ENCODE data around the gene SMLR1. TPM values are rescaled to one million over a fixed set of nuclear protein-coding genes. Genes with fewer than 3 reads are reported as not detected.

The SMLR1 gene
- total RNA-seq, 1 donor from 2014 or later, result not detected

DNA sequence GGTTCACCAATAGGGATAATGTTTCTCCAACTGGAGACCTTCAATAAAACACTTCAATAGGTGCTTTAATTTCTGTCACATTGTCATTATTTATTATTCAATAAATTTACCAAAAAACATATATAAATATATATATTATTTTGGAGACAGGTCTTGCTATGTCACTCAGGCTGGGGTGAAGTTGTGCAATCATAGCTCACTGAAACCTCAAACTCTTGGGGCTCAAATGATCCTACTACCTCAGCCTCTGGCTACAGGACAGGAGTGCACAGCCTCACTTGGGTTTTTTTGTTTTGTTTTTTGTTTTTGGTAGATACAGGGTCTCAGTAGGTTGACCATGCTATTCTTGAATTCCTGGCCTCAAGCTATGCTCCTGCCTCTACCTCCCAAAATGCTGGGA is 9.9 kb downstream of the SMLR1 start:
- no peak overlapping the region for H3K27ac ChIP-seq
- H3K36me3 ChIP-seq, result peaks cover 5% of the 10 kb centered on the region
- H3K4me1 ChIP-seq, result no peaks in the 10 kb centered on the region
- intact Hi-C loops (cut with DNase I), result no loop called here
- H3K4me3 ChIP-seq, result no peak overlapping the region
- no peaks in the 10 kb centered on the region for H3K9me3 ChIP-seq
- DNase-seq (no peak), ATAC-seq (no peak)
- no peaks in the 10 kb centered on the region for H3K27me3 ChIP-seq
- TF ChIP-seq, protein P1, sequence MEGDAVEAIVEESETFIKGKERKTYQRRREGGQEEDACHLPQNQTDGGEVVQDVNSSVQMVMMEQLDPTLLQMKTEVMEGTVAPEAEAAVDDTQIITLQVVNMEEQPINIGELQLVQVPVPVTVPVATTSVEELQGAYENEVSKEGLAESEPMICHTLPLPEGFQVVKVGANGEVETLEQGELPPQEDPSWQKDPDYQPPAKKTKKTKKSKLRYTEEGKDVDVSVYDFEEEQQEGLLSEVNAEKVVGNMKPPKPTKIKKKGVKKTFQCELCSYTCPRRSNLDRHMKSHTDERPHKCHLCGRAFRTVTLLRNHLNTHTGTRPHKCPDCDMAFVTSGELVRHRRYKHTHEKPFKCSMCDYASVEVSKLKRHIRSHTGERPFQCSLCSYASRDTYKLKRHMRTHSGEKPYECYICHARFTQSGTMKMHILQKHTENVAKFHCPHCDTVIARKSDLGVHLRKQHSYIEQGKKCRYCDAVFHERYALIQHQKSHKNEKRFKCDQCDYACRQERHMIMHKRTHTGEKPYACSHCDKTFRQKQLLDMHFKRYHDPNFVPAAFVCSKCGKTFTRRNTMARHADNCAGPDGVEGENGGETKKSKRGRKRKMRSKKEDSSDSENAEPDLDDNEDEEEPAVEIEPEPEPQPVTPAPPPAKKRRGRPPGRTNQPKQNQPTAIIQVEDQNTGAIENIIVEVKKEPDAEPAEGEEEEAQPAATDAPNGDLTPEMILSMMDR (IDR thresholded peaks at IDR 0.05), result no peak

GRCh38 chr6:130838250-130838860 is 11.1 kb downstream of the SMLR1 start:
- no peak overlapping the region for H3K4me3 ChIP-seq
- peaks cover 5% of the 10 kb centered on the region for H3K36me3 ChIP-seq
- H3K27me3 ChIP-seq, result no peaks in the 10 kb centered on the region
- no peaks in the 10 kb centered on the region for H3K9me3 ChIP-seq
- H3K27ac ChIP-seq, result no peak overlapping the region
- no peaks in the 10 kb centered on the region for H3K4me1 ChIP-seq
- DNase-seq (no peak), ATAC-seq (no peak)
- TF ChIP-seq, protein P1 (IDR thresholded peaks at IDR 0.05), result no peak
- intact Hi-C loops (cut with DNase I), result no loop called here

DNA sequence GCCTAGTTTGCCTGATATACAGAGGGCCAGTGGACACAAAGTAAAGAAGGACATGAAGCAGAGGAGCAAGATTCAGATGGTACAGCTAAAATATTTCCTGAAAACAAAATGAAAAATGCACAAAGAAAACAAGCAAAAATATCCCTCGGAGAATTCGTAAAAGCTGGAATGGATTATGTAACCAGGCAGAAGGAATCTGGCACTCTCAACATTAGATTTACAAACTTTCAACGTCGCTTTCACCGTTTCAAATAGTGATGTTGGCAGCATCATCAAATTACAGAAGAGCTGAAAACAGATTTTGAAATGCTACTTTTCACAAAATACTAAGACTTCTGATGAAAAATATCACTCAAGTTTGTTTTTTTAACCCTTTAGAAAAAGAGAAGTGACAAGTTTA is 11.7 kb downstream of the SMLR1 start:
- TF ChIP-seq, protein P1 (IDR thresholded peaks at IDR 0.05), result no peak
- intact Hi-C loops (cut with DNase I), result no loop called here

DNA sequence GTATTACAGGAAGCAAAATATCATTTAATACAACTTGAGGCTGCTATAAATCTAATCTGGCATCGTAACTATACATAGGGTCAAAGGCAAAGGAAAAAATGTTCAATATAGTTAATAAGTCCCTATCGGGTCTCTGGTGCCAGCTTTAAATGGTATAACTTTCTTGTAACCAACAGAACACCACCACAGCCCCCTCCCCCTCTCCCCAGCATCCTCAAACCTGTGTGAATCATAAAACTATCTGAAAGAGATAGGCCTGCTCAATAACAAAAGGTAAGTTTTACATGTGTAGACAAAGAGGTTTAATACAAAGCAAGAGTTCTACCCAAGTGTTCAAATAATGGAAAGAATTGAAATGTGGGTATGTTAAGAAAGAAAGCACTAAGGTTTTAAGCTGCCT is 12.2 kb downstream of the SMLR1 start:
- Histone ChIP-seq H3K27me3 (no peaks in the 10 kb centered on the region), H3K36me3 (peaks cover 5% of the 10 kb centered on the region), H3K9me3 (no peaks in the 10 kb centered on the region), H3K4me3 (no peak overlapping the region), H3K4me1 (no peaks in the 10 kb centered on the region), H3K27ac (no peak overlapping the region)
- ATAC-seq (no peak), DNase-seq (no peak)
- TF ChIP-seq, protein P1 (IDR thresholded peaks at IDR 0.05), result no peak
- intact Hi-C loops (cut with DNase I), result no loop called here

More for the DNA sequence above, 11.7 kb downstream of the SMLR1 start:
- H3K4me3 ChIP-seq, result no peak overlapping the region
- H3K27ac ChIP-seq, result no peak overlapping the region
- H3K9me3 ChIP-seq, result no peaks in the 10 kb centered on the region
- H3K27me3 ChIP-seq, result no peaks in the 10 kb centered on the region
- peaks cover 5% of the 10 kb centered on the region for H3K36me3 ChIP-seq
- no peaks in the 10 kb centered on the region for H3K4me1 ChIP-seq
- ATAC-seq (no peak), DNase-seq (no peak)

GRCh38 chr6:130840050-130840449 is 12.8 kb downstream of the SMLR1 start:
- Histone ChIP-seq H3K27me3 (no peaks in the 10 kb centered on the region), H3K27ac (no peak overlapping the region), H3K4me3 (no peak overlapping the region), H3K9me3 (no peaks in the 10 kb centered on the region), H3K4me1 (no peaks in the 10 kb centered on the region), H3K36me3 (peaks cover 5% of the 10 kb centered on the region)
- intact Hi-C loops (cut with DNase I), result no loop called here
- ATAC-seq (no peak), DNase-seq (no peak)
- TF ChIP-seq, protein P1 (IDR thresholded peaks at IDR 0.05), result no peak

Measured in upper lobe of right lung (tissue), 1 donor.